SK-N-MC (cell line): ENCODE results near the gene NPLOC4.

Source experiments
- DNase-seq: peaks from one replicate; pipeline ENCODE4 v3.0.0-alpha.2; 2011; ENCODE audit warnings: low read depth, low spot score
- H3K27ac ChIP-seq: fragments of 200-600 bp; sonication (generic); 2 replicates; pipeline ENCODE4 v1.5.1; 2016; ENCODE audit warnings: mixed run types
- H3K36me3 ChIP-seq: fragments of 200-600 bp; sonication (generic); 2 replicates; pipeline ENCODE4 v1.6.1; 2017; ENCODE audit warnings: antibody characterized with exemption, low read length, mixed read lengths; ENCODE audit not compliant: insufficient read depth
- H3K4me3 ChIP-seq: fragments of 200-600 bp; sonication (generic); 2 replicates; pipeline ENCODE4 v1.5.1; 2016
- H3K9ac ChIP-seq: fragments of 200-600 bp; sonication (generic); 2 replicates; pipeline ENCODE4 v1.8.0; 2017; ENCODE audit warnings: mixed run types, mixed read lengths; ENCODE audit not compliant: insufficient read length
- H3K9me3 ChIP-seq: fragments of 200-600 bp; sonication (generic); 2 replicates; pipeline ENCODE4 v1.6.1; 2017; ENCODE audit warnings: low read depth, mild to moderate bottlenecking, antibody characterized with exemption, low read length, moderate library complexity, mixed read lengths
- EZH2 ChIP-seq: fragments of 200-600 bp; sonication (generic); IDR thresholded peaks from one replicate; pipeline ENCODE4 v1.6.1; 2017; ENCODE audit warnings: antibody characterized with exemption
- FOXP2 ChIP-seq: optimal IDR thresholded peaks from 2 replicates; pipeline ENCODE3; 2011; ENCODE audit warnings: mild to moderate bottlenecking, moderate library complexity; ENCODE audit not compliant: insufficient read depth; ENCODE audit errors: extremely low read length, control extremely low read depth
- POLR2AphosphoS5 ChIP-seq: IDR thresholded peaks from 2 replicates; pipeline ENCODE4 v1.6.1; 2012; ENCODE audit warnings: mild to moderate bottlenecking, low read depth, low read length, borderline replicate concordance

Gene NPLOC4

DNA sequence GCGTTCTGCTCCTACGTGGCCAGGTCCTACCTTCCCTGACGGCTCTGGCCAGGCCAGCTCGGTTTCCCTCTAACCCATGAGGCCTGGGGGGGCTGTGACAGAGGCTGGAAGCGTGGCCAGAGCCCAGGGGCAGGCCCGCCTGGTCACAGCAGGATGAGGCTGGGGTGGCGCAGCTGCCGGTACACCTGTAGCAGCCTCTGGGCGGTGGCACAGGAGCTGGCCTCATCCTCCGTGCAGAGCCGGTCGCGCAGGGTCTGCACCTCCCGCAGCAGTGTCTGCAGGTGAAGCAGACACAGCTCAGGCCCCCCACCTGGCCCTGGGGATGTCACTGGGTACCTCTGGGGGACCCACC, 96.3 kb downstream of the NPLOC4 start:
- Histone ChIP-seq H3K36me3 (peaks cover 8% of the 10 kb centered on the region; the same call in 1 of the 2 replicates), H3K27ac (no peak overlapping the region), H3K9ac (no peak overlapping the region), H3K9me3 (no peaks in the 10 kb centered on the region), H3K4me3 (no peak overlapping the region)
- no peak for DNase-seq
- no peak for TF ChIP-seq FOXP2
- no peak for TF ChIP-seq EZH2
- TF ChIP-seq POLR2AphosphoS5: no peak

DNA sequence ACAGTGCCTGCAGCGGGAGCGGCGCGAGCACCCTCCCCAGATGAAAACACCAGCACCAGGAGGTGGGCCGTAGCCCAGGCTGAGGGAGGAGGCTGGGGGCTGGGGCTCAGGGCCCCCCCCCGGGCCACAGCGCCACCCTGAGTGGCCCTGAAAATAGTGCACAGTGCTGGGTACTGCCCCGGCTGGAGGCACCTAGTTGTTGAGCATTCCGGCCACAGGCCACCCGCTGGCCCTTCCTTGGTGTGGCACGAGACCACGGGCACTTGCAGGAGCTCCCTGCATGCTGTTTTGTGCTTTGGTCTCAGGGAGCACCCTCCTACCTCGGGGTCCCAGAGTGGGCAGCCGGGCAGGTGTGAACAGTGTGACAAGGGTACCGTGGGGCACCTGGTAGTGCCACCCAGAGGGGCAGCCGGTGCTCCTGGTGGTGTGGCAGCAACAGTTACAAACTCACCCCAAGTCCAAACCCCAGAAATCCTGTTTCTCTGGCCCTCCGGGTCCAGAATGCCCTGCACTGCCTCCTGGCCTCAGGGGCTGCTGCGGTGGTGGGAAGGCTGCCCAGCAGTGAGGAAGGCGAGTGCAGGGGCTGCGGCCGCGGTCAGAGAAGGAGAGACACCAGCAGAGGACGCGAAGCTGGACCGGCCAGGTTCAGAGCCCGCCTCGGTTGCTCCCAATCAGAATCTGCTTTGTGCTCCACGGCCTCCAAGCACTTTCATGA, 96.8 kb downstream of the NPLOC4 start:
- no peak overlapping the region for H3K4me3 ChIP-seq
- H3K9me3 ChIP-seq: no peaks in the 10 kb centered on the region
- H3K27ac ChIP-seq: no peak overlapping the region
- peaks cover 4% of the 10 kb centered on the region; the same call in 1 of the 2 replicates for H3K36me3 ChIP-seq
- no peak overlapping the region for H3K9ac ChIP-seq
- DNase-seq: no peak
- TF ChIP-seq FOXP2 (no peak), EZH2 (no peak), POLR2AphosphoS5 (no peak)

GRCh38 chr17:81539571-81539900, 97.4 kb downstream of the NPLOC4 start:
- Histone ChIP-seq H3K9me3 (no peaks in the 10 kb centered on the region), H3K4me3 (no peak overlapping the region), H3K9ac (no peak overlapping the region), H3K27ac (no peak overlapping the region), H3K36me3 (peaks cover 3% of the 10 kb centered on the region; the same call in 1 of the 2 replicates)
- TF ChIP-seq FOXP2 (no peak), POLR2AphosphoS5 (no peak), EZH2 (no peak)
- no peak for DNase-seq

DNA sequence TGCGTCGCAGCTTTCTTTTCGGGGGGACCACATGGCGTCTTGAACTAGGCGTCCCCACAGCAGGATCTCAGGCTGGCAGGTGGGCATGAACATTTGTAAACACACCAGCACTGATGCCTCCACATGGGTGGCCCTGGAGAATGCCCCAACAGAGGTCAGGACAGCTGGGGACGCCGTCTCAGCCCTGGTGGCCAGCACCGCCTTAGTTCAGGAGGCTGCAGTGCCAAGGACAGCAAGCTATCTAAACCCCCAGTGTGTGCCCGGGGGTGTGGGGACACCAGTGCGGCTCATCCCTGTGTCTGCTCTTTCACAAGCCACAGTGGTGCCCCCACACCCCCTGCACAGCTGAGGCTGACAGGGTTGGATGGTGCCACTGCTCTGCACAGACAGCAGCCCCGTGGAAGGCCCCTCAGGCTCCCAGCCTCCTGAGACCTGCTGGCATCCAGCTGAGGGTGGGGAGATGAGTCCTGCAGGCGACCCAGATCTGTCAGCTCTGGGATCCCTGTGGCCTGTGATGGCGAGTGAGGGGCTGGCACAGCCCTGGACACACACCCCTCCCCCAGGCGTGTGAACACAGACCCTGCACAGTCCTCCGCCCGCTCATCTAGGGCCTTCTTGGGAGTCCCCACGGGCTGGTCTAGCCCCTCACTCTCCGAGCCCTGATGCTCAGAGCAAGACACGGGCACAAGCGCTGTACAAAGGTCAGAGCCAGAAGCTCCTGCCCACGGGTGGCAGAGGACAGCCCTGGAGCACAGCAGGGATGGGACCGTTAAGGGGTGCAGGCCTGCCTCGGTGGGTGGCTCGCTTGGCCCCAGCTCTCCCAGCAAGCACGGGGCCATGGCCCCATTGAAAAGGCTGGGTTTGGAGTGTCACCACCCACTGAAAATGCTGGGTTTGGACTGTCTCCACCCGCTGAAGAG, 98.0 kb downstream of the NPLOC4 start:
- Histone ChIP-seq H3K27ac (no peak overlapping the region), H3K9ac (no peak overlapping the region)
- TF ChIP-seq POLR2AphosphoS5 (no peak), EZH2 (no peak), FOXP2 (no peak)

GRCh38 chr17:81537856-81538555, 98.9 kb downstream of the NPLOC4 start:
- no peaks in the 10 kb centered on the region for H3K36me3 ChIP-seq
- no peak overlapping the region for H3K9ac ChIP-seq
- TF ChIP-seq FOXP2 (no peak), POLR2AphosphoS5 (no peak), EZH2 (no peak)
- H3K9me3 ChIP-seq: no peaks in the 10 kb centered on the region
- no peak for DNase-seq
- H3K4me3 ChIP-seq: no peak overlapping the region
- no peak overlapping the region for H3K27ac ChIP-seq

More for the DNA sequence above, 98.0 kb downstream of the NPLOC4 start:
- DNase-seq: no peak
- no peak overlapping the region for H3K4me3 ChIP-seq
- no peaks in the 10 kb centered on the region for H3K9me3 ChIP-seq
- no peaks in the 10 kb centered on the region; the same call in 1 of the 2 replicates for H3K36me3 ChIP-seq

DNA sequence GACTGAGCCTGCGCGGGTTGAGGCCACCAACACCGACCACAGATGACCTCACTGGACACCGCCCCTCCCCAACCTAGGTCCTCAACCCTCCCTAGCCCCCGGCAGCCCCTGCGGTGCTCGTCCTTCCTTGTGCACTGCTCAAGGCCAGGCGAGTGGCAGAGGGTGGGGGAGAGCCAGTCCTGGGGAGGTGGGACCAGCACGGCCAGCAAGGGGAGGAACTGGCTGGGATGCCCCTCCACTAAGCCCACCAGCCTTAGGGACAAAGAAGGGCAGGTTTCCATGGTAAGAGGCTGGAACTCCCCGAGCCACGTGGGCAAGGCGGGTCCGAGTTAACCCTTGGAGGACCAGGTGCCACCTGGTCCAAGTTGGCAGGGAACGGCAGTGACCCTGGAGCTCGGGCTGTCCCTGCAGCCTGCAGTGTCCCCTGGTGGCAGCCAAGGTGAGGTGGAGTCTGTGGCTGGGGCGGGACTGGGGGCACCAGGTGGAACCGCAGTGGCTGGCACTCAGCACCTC, 99.5 kb downstream of the NPLOC4 start:
- Histone ChIP-seq H3K27ac (no peak overlapping the region), H3K9ac (no peak overlapping the region), H3K36me3 (no peaks in the 10 kb centered on the region), H3K9me3 (no peaks in the 10 kb centered on the region), H3K4me3 (no peak overlapping the region)
- no peak for TF ChIP-seq FOXP2
- no peak for TF ChIP-seq POLR2AphosphoS5
- TF ChIP-seq EZH2: no peak
- DNase-seq: no peak

- H3K27ac ChIP-seq: no peak overlapping the region
These were observed 100.3 kb downstream of the NPLOC4 start for GRCh38 chr17:81536299-81537290.

More at GRCh38 chr17:81536299-81537290, 100.3 kb downstream of the NPLOC4 start:
- no peak overlapping the region for H3K4me3 ChIP-seq
- no peaks in the 10 kb centered on the region for H3K9me3 ChIP-seq
- DNase-seq: no peak
- no peak overlapping the region for H3K9ac ChIP-seq
- no peak for TF ChIP-seq FOXP2
- 0 out of 2 replicates have a peak, but pooled peaks have one; percentile 19 for TF ChIP-seq POLR2AphosphoS5
- TF ChIP-seq EZH2: no peak
- H3K36me3 ChIP-seq: no peaks in the 10 kb centered on the region
